HepG2 (cell line): Measurements from ENCODE around the gene KL. TPM values are rescaled to one million over a fixed set of nuclear protein-coding genes. Genes with fewer than 3 reads are reported as not detected.
A peak's percentile ranks its signal among the peaks of the same experiment; 100 is the strongest.

Source experiments
- ATAC-seq: fragments of 200-7000 bp; cut with Tn5 transposase; 3 replicates; pipeline ENCODE4 v1.9.1; 2020; ENCODE audit warnings: mild to moderate bottlenecking, moderate library complexity
- BruUV-seq: library from RNA; stranded (reverse); fragments of 400-500 nt; replicated peaks from 2 replicates; lab custom pipeline; 2021; lab: Mats Ljungman, UMichigan
- CTCF ChIA-PET: fragments of 300-600 bp; formaldehyde crosslinking; extraction: SDS; loops from one replicate; lab custom pipeline; 2021; ENCODE audit warnings: low total read pairs, inconsistent platforms, low intra/inter-chr PET ratio; lab: Yijun Ruan, JAX
- POLR2A ChIA-PET: fragments of 350-600 bp; sonication (Branson Sonifier 250); formaldehyde crosslinking; loops from one replicate; lab custom pipeline; 2020; ENCODE audit warnings: antibody characterized with exemption, inconsistent platforms; lab: Yijun Ruan, JAX
- DNase-seq: peaks from one replicate; pipeline ENCODE4 v3.0.0-alpha.2; 2015; ENCODE audit warnings: low spot score
- FAIRE-seq: peaks from 3 replicates; lab custom pipeline; 2011; peaks lifted over from hg19 to GRCh38; lab: Jason Lieb, UNC
- H2AFZ ChIP-seq: one replicate; pipeline ENCODE4 v1.6.1; 2011; ENCODE audit warnings: low read length, inconsistent platforms
- H3K27ac ChIP-seq: fragments of 300-600 bp; 3 replicates; pipeline ENCODE4 v1.8.0; 2011; ENCODE audit warnings: mixed run types, mild to moderate bottlenecking, mixed read lengths, low read length, inconsistent platforms; ENCODE audit not compliant: insufficient read depth; ENCODE audit errors: extremely low read length
- H3K27me3 ChIP-seq, 2 experiments: fragments of 200-600 bp in 1 of 2; 2 replicates in 1 of 2; 3 replicates in 1 of 2; pipeline versions ENCODE4 v1.6.0 to v1.8.0; 2011; ENCODE audit warnings: low read length in 2 of 2, mild to moderate bottlenecking in 2 of 2, moderate library complexity in 2 of 2, inconsistent platforms in 1 of 2; ENCODE audit not compliant: insufficient read depth in 2 of 2, control insufficient read depth in 1 of 2
- H3K36me3 ChIP-seq, 2 experiments: fragments of 200-600 bp in 1 of 2; replicated peaks in 1 of 2; 2 replicates in 1 of 2; 3 replicates in 1 of 2; pipeline versions ENCODE4 v1.5.1 to v1.8.0; 2011; ENCODE audit warnings: low read length in 2 of 2, inconsistent platforms in 1 of 2; ENCODE audit not compliant: insufficient read depth in 2 of 2, control insufficient read depth in 1 of 2
- H3K4me1 ChIP-seq: 2 replicates; pipeline ENCODE4 v1.5.1; 2012; ENCODE audit warnings: low read length, inconsistent platforms; ENCODE audit not compliant: insufficient read depth
- H3K4me2 ChIP-seq: 2 replicates; pipeline ENCODE4 v1.6.0; 2011; ENCODE audit warnings: low read depth, low read length, inconsistent platforms
- H3K4me3 ChIP-seq, 3 experiments: fragments of 200-600 bp in 1 of 3; sonication (generic), shearing (Covaris generic) in 1 of 3; replicated peaks in 1 of 3; 2 replicates each; pipeline ENCODE4 v1.5.1; 2011 to 2016; ENCODE audit warnings: low read length in 3 of 3, inconsistent platforms in 2 of 3, low read depth in 2 of 3, mild to moderate bottlenecking in 2 of 3, control low read depth in 1 of 3, mixed read lengths in 1 of 3; ENCODE audit not compliant: insufficient read depth in 1 of 3
- H3K79me2 ChIP-seq: one replicate; pipeline ENCODE4 v1.6.1; 2011; ENCODE audit warnings: low read length, inconsistent platforms; ENCODE audit not compliant: insufficient read depth
- H3K9ac ChIP-seq: 2 replicates; pipeline ENCODE4 v1.6.0; 2011; ENCODE audit warnings: mild to moderate bottlenecking, low read depth, low read length, inconsistent platforms; ENCODE audit not compliant: insufficient read depth
- H3K9me3 ChIP-seq: 2 replicates; pipeline ENCODE4 v1.5.1; 2012; ENCODE audit warnings: mild to moderate bottlenecking, low read length
- H4K20me1 ChIP-seq: 2 replicates; pipeline ENCODE4 v1.6.0; 2011; ENCODE audit warnings: inconsistent platforms, mild to moderate bottlenecking, low read length, moderate library complexity; ENCODE audit not compliant: insufficient read depth
- CREB3 ChIP-seq: sonication (generic); formaldehyde crosslinking; IDR thresholded peaks from 2 replicates; pipeline ENCODE4 v1.5.0; 2020; ENCODE audit warnings: missing genetic modification reagents
- CSRNP1 ChIP-seq: sonication (generic); formaldehyde crosslinking; IDR thresholded peaks from 2 replicates; pipeline ENCODE4 v1.8.1; 2023; ENCODE audit warnings: mild to moderate bottlenecking, missing genetic modification reagents
- FOXJ3 ChIP-seq: sonication (generic); formaldehyde crosslinking; IDR thresholded peaks from 2 replicates; pipeline ENCODE4 v1.4.0; 2020; ENCODE audit warnings: missing genetic modification reagents, mild to moderate bottlenecking, borderline replicate concordance
- HOXD1 ChIP-seq: sonication (generic); formaldehyde crosslinking; IDR thresholded peaks from 2 replicates; pipeline ENCODE4 v1.5.0; 2020; ENCODE audit warnings: missing genetic modification reagents
- MED8 ChIP-seq: sonication (generic); formaldehyde crosslinking; IDR thresholded peaks from 2 replicates; pipeline ENCODE4 v1.8.1; 2023; ENCODE audit warnings: mild to moderate bottlenecking, missing genetic modification reagents; ENCODE audit not compliant: insufficient replicate concordance
- NCOR1 ChIP-seq: fragments of 200-600 bp; sonication (generic); IDR thresholded peaks from 2 replicates; pipeline ENCODE4 v1.7.0; 2017; ENCODE audit warnings: antibody characterized with exemption, low read length, borderline replicate concordance
- RBM39 ChIP-seq: fragments of 200-400 bp; formaldehyde crosslinking; IDR thresholded peaks from one replicate; pipeline ENCODE4 v1.6.1; 2018; ENCODE audit warnings: antibody characterized with exemption, mild to moderate bottlenecking, low read depth, low read length; ENCODE audit not compliant: poor library complexity, severe bottlenecking
- SATB2 ChIP-seq: sonication (generic); formaldehyde crosslinking; IDR thresholded peaks from 2 replicates; pipeline ENCODE4 v1.5.0; 2020; ENCODE audit warnings: missing genetic modification reagents
- SMC3 ChIP-seq: IDR thresholded peaks from 2 replicates; pipeline ENCODE4 v1.6.1; 2011; ENCODE audit warnings: low read length, improper control_type of control experiment
- TCF7 ChIP-seq: sonication (generic); IDR thresholded peaks from 2 replicates; pipeline ENCODE4 v1.6.1; 2016; ENCODE audit warnings: antibody characterized with exemption, low read depth
- TOE1 ChIP-seq: sonication (generic); formaldehyde crosslinking; IDR thresholded peaks from 2 replicates; pipeline ENCODE4 v1.4.0; 2020; ENCODE audit warnings: mild to moderate bottlenecking, missing genetic modification reagents
- TOPORS ChIP-seq: sonication (generic); formaldehyde crosslinking; IDR thresholded peaks from 2 replicates; pipeline ENCODE4 v1.8.0; 2023; ENCODE audit warnings: mild to moderate bottlenecking, missing genetic modification reagents
- ZNF260 ChIP-seq: sonication (generic); formaldehyde crosslinking; IDR thresholded peaks from 2 replicates; pipeline ENCODE4 v1.4.0; 2020; ENCODE audit warnings: missing genetic modification reagents, low read depth, mild to moderate bottlenecking, borderline replicate concordance
- ZNF354B ChIP-seq: sonication (generic); formaldehyde crosslinking; IDR thresholded peaks from 2 replicates; pipeline ENCODE4 v1.8.0; 2022; ENCODE audit warnings: mild to moderate bottlenecking, missing genetic modification reagents
- ZNF362 ChIP-seq: sonication (generic); formaldehyde crosslinking; IDR thresholded peaks from 2 replicates; pipeline ENCODE4 v1.4.0; 2020; ENCODE audit warnings: missing genetic modification reagents, mild to moderate bottlenecking, borderline replicate concordance
- ZNF720 ChIP-seq: sonication (generic); formaldehyde crosslinking; IDR thresholded peaks from 2 replicates; pipeline ENCODE4 v1.4.0; 2020; ENCODE audit warnings: missing genetic modification reagents
- ZNF891 ChIP-seq: sonication (generic); formaldehyde crosslinking; IDR thresholded peaks from 2 replicates; pipeline ENCODE4 v1.5.0; 2020; ENCODE audit warnings: mild to moderate bottlenecking, missing genetic modification reagents
- ZSCAN22 ChIP-seq: sonication (generic); formaldehyde crosslinking; IDR thresholded peaks from 2 replicates; pipeline ENCODE4 v1.4.0; 2020; ENCODE audit warnings: mild to moderate bottlenecking, missing genetic modification reagents
- WGBS: methylation state at CpG from one replicate; pipeline ENCODE4 v1.1.6; 2017; ENCODE audit warnings: low lambda C conversion rate; 5-methylcytosine and 5-hydroxymethylcytosine counted together
- in situ Hi-C: cut with HindIII; loops from 2 replicates; pipeline ENCODE4 v1.10.0; 2017; ENCODE audit warnings: low pct_unique_long_range_greater_than_20kb; ENCODE audit not compliant: extremely low pct_ligation_motif_present
- intact Hi-C: fragments of 100-400 bp; cut with micrococcal nuclease; formaldehyde crosslinking; loops from one replicate; pipeline ENCODE4 v1.10.0; 2022; ENCODE audit not compliant: unreplicated experiment
- polyA plus RNA-seq, 8 experiments: library from polyadenylated mRNA; depleted of rRNA in 3 of 8; stranded (reverse) in 7 of 8; unstranded in 1 of 8; fragments of >200 nt; fragmentation: Illumina TruSeq in 4 of 8; extraction: Trizol in 4 of 8; gene quantifications; 2 replicates each; pipeline versions ENCODE4 v1.2.1 to v1.2.3, GENCODE V29; 2011 to 2016; ENCODE audit warnings: low read depth in 4 of 8, missing spikeins in 1 of 8, mixed read lengths in 1 of 8; ENCODE audit not compliant: insufficient read depth in 1 of 8
- total RNA-seq, 5 experiments: library from RNA; depleted of rRNA; stranded (reverse); fragments of >200 nt; fragmentation: Illumina TruSeq; extraction: Trizol; gene quantifications; 2 replicates each; pipeline ENCODE4 v1.2.3, GENCODE V29; 2016; ENCODE audit warnings: low read depth in 1 of 5

The KL gene
- total and polyA plus RNA-seq, 2 of the 13 experiments (the other 11 are each of a cell fraction or from before 2014, with no cell fraction given) = not detected

- TF ChIP-seq ZNF260 (CRISPR knock-in tag) (no peak), TOPORS (no peak), HOXD1 (CRISPR knock-in tag) (no peak), ZNF891 (CRISPR knock-in tag) (no peak), SATB2 (no peak), MED8 (no peak), CSRNP1 (no peak)
- TF ChIP-seq, all 625 proteins: peak for 0
Measured at GRCh38 chr13:33006638-33007037, 9.6 kb upstream of the KL start (continued).

GRCh38 chr13:33007237-33007636, 9.0 kb upstream of the KL start:
- DNase-seq (peak; percentile 18), ATAC-seq (peak; percentile 60), FAIRE-seq (no peak)
- WGBS = 1% methylated on average over 2 of the region's 2 CpGs
- no peaks in the 10 kb centered on the region for H4K20me1 ChIP-seq
- no peak overlapping the region for H3K4me3 ChIP-seq
- in situ Hi-C loops = no loop called here
- H3K27ac ChIP-seq = peak overlapping the region; percentile 19
- H3K79me2 ChIP-seq = no peaks in the 10 kb centered on the region
- no peak overlapping the region for H3K9ac ChIP-seq
- no peaks in the 10 kb centered on the region for H3K27me3 ChIP-seq
- intact Hi-C loops = no loop called here
- no TSS peak for BruUV-seq
- H3K4me1 ChIP-seq = peaks cover 18% of the 10 kb centered on the region
- ChIA-PET CTCF (no interaction called here), POLR2A (no interaction called here)
- peak overlapping the region; percentile 19; the same call in 1 of the 2 replicates for H3K4me2 ChIP-seq
- H3K9me3 ChIP-seq = peaks cover 14% of the 10 kb centered on the region
- H3K36me3 ChIP-seq = no peaks in the 10 kb centered on the region
- H2AFZ ChIP-seq = no peak overlapping the region
- peak; percentile 36; the same call in 1 of the 2 replicates for TF ChIP-seq TCF7
- no peak for TF ChIP-seq TOE1
- TF ChIP-seq ZSCAN22 (CRISPR knock-in tag) = no peak
- TF ChIP-seq CREB3 (CRISPR knock-in tag) = no peak
- no peak for TF ChIP-seq SMC3
- no peak for TF ChIP-seq ZNF362
- TF ChIP-seq NCOR1 = peak; percentile 62; the same call in 1 of the 2 replicates
- TF ChIP-seq ZNF720 (CRISPR knock-in tag) = no peak
- TF ChIP-seq FOXJ3 (CRISPR knock-in tag) = 0 out of 2 replicates have a peak, but pooled peaks have one; percentile 26
- TF ChIP-seq ZNF354B (CRISPR knock-in tag) = no peak
- no peak for TF ChIP-seq RBM39
